H1 (cell line): ENCODE measurements around the gene DISC1. TPM values are rescaled to one million over a fixed set of nuclear protein-coding genes. Genes with fewer than 3 reads are reported as not detected.

Source experiments
- CTCF ChIA-PET: fragments of 300-600 bp; sonication (Branson Sonifier 250); formaldehyde crosslinking; loops from one replicate; lab custom pipeline; 2021; ENCODE audit not compliant: partially characterized antibody; lab: Charles Lee
- POLR2A ChIA-PET: fragments of 300-600 bp; sonication (Branson Sonifier 250); formaldehyde crosslinking; loops from one replicate; lab custom pipeline; 2021; ENCODE audit warnings: inconsistent platforms; ENCODE audit not compliant: partially characterized antibody; lab: Charles Lee
- DNase-seq, 2 experiments: peaks; one replicate each; pipeline versions ENCODE4 v3.0.0 to v3.0.0-alpha.2; 2010 to 2022; ENCODE audit warnings: low spot score in 2 of 2, low read depth in 1 of 2, mixed read lengths in 1 of 2
- FAIRE-seq: peaks from 2 replicates; lab custom pipeline; 2011; peaks lifted over from hg19 to GRCh38; lab: Jason Lieb, UNC
- H2AFZ ChIP-seq: 2 replicates; pipeline ENCODE4 v1.8.1; 2012; ENCODE audit warnings: low read length, inconsistent platforms
- H2AK5ac ChIP-seq: 2 replicates; pipeline ENCODE4 v1.6.1; 2013; ENCODE audit warnings: low read depth, low read length
- H2BK120ac ChIP-seq: replicated peaks from 2 replicates; pipeline ENCODE3; 2013; ENCODE audit warnings: low read depth, low read length, inconsistent platforms
- H2BK12ac ChIP-seq: 2 replicates; pipeline ENCODE4 v1.6.1; 2013; ENCODE audit warnings: low read depth, low read length
- H2BK15ac ChIP-seq: 2 replicates; pipeline ENCODE4 v1.6.1; 2013; ENCODE audit warnings: low read length
- H2BK20ac ChIP-seq: 2 replicates; pipeline ENCODE4 v1.6.1; 2013; ENCODE audit warnings: low read length
- H2BK5ac ChIP-seq: 2 replicates; pipeline ENCODE4 v1.6.1; 2013; ENCODE audit warnings: low read depth, low read length
- H3K14ac ChIP-seq: 2 replicates; pipeline ENCODE4 v1.6.1; 2013; ENCODE audit warnings: inconsistent platforms; ENCODE audit not compliant: insufficient read length
- H3K18ac ChIP-seq: 2 replicates; pipeline ENCODE4 v1.6.1; 2013; ENCODE audit warnings: low read length; ENCODE audit errors: extremely low read depth
- H3K23ac ChIP-seq: 2 replicates; pipeline ENCODE4 v1.6.1; 2013; ENCODE audit warnings: inconsistent platforms; ENCODE audit not compliant: insufficient read length
- H3K23me2 ChIP-seq: 2 replicates; pipeline ENCODE4 v1.6.1; 2013; ENCODE audit warnings: low read depth, low read length
- H3K27ac ChIP-seq: 2 replicates; pipeline ENCODE4 v1.6.1; 2011; ENCODE audit warnings: low read depth, low read length, inconsistent platforms
- H3K27me3 ChIP-seq, 4 experiments: replicated peaks in 1 of 4; 1 replicate in 1 of 4; 2 replicates in 3 of 4; pipeline versions ENCODE4 v1.6.1 to v1.8.1; 2011 to 2013; ENCODE audit warnings: low read length in 3 of 4, mild to moderate bottlenecking in 3 of 4, inconsistent platforms in 2 of 4, mixed read lengths in 2 of 4, moderate library complexity in 1 of 4; ENCODE audit not compliant: control insufficient read depth in 3 of 4, insufficient read depth in 3 of 4; ENCODE audit errors: extremely low read depth in 1 of 4
- H3K36me3 ChIP-seq, 4 experiments: 2 replicates each; pipeline versions ENCODE4 v1.6.1 to v1.8.1; 2011 to 2013; ENCODE audit warnings: mild to moderate bottlenecking in 4 of 4, low read length in 3 of 4, moderate library complexity in 2 of 4, control low read depth in 1 of 4, inconsistent platforms in 1 of 4; ENCODE audit not compliant: insufficient read depth in 4 of 4, control insufficient read depth in 2 of 4
- H3K4ac ChIP-seq: replicated peaks from 2 replicates; pipeline ENCODE3; 2013; ENCODE audit warnings: low read length, low read depth, mixed read lengths, inconsistent platforms; ENCODE audit not compliant: insufficient read length
- H3K4me1 ChIP-seq, 4 experiments: replicated peaks in 1 of 4; 1 replicate in 1 of 4; 2 replicates in 3 of 4; pipeline versions ENCODE4 v1.6.1 to v1.8.1; 2011 to 2013; ENCODE audit warnings: low read length in 3 of 4, inconsistent platforms in 2 of 4, mixed read lengths in 1 of 4; ENCODE audit not compliant: insufficient read depth in 4 of 4, control insufficient read depth in 3 of 4
- H3K4me2 ChIP-seq, 2 experiments: 2 replicates each; pipeline versions ENCODE4 v1.6.1 to v1.8.1; 2011 to 2013; ENCODE audit warnings: low read depth in 2 of 2, low read length in 2 of 2, control low read depth in 1 of 2, inconsistent platforms in 1 of 2, mild to moderate bottlenecking in 1 of 2; ENCODE audit not compliant: insufficient read depth in 1 of 2
- H3K4me3 ChIP-seq, 4 experiments: fragments of 200-600, 300-600 bp in 1 of 4; sonication (generic), shearing (Covaris generic), sonication (Bioruptor Twin) in 1 of 4; 2 replicates each; pipeline versions ENCODE4 v1.5.1 to v1.8.1; 2011 to 2016; ENCODE audit warnings: low read length in 4 of 4, low read depth in 3 of 4, control low read depth in 2 of 4, inconsistent platforms in 2 of 4, mild to moderate bottlenecking in 2 of 4, mixed read lengths in 1 of 4, moderate library complexity in 1 of 4; ENCODE audit not compliant: insufficient read depth in 2 of 4; ENCODE audit errors: extremely low read depth in 1 of 4
- H3K56ac ChIP-seq: replicated peaks from 2 replicates; pipeline ENCODE3; 2013; ENCODE audit warnings: low read depth, mild to moderate bottlenecking, mixed read lengths, low read length, inconsistent platforms; ENCODE audit not compliant: insufficient read length
- H3K79me1 ChIP-seq: 2 replicates; pipeline ENCODE4 v1.6.1; 2013; ENCODE audit warnings: low read depth, low read length, control low read depth
- H3K79me2 ChIP-seq, 2 experiments: 2 replicates each; pipeline versions ENCODE4 v1.6.1 to v1.8.1; 2012 to 2013; ENCODE audit warnings: low read length in 2 of 2, mild to moderate bottlenecking in 2 of 2, inconsistent platforms in 1 of 2; ENCODE audit not compliant: insufficient read depth in 2 of 2, control insufficient read depth in 1 of 2
- H3K9ac ChIP-seq, 4 experiments: replicated peaks in 1 of 4; 1 replicate in 1 of 4; 2 replicates in 3 of 4; pipeline versions ENCODE4 v1.6.1 to v1.8.1; 2011 to 2013; ENCODE audit warnings: low read depth in 3 of 4, low read length in 3 of 4, control low read depth in 2 of 4, mild to moderate bottlenecking in 2 of 4, moderate library complexity in 2 of 4, inconsistent platforms in 1 of 4; ENCODE audit errors: extremely low read depth in 1 of 4
- H3K9me3 ChIP-seq, 2 experiments: 2 replicates each; pipeline versions ENCODE4 v1.6.1 to v1.8.1; 2012 to 2013; ENCODE audit warnings: mild to moderate bottlenecking in 2 of 2, moderate library complexity in 2 of 2, control low read depth in 1 of 2, inconsistent platforms in 1 of 2, low read depth in 1 of 2, low read length in 1 of 2, mixed read lengths in 1 of 2; ENCODE audit not compliant: insufficient read depth in 2 of 2
- H4K20me1 ChIP-seq, 2 experiments: replicated peaks in 1 of 2; 2 replicates each; pipeline versions ENCODE3 to v1.8.1; 2011 to 2013; ENCODE audit warnings: inconsistent platforms in 2 of 2, low read length in 2 of 2, mild to moderate bottlenecking in 1 of 2; ENCODE audit not compliant: insufficient read depth in 2 of 2, control insufficient read depth in 1 of 2
- H4K5ac ChIP-seq: 2 replicates; pipeline ENCODE4 v1.6.1; 2013; ENCODE audit warnings: low read length, low read depth, mixed read lengths, inconsistent platforms; ENCODE audit not compliant: insufficient read length
- H4K8ac ChIP-seq: 2 replicates; pipeline ENCODE4 v1.8.0; 2013; ENCODE audit warnings: mild to moderate bottlenecking, moderate library complexity, low read length, inconsistent platforms; ENCODE audit not compliant: insufficient read depth; ENCODE audit errors: extremely low read depth
- H4K91ac ChIP-seq: replicated peaks from 2 replicates; pipeline ENCODE3; 2013; ENCODE audit warnings: low read length, mixed read lengths, inconsistent platforms; ENCODE audit not compliant: insufficient read length
- BACH1 ChIP-seq: IDR thresholded peaks from 2 replicates; pipeline ENCODE4 v1.6.1; 2012; ENCODE audit warnings: low read length, improper control_type of control experiment
- CBX8 ChIP-seq: fragments of 300-800, 300-1000 bp; sonication (generic); IDR thresholded peaks from 2 replicates; pipeline ENCODE4 v1.7.1; 2016; ENCODE audit warnings: low read depth, low read length, borderline replicate concordance
- CHD1 ChIP-seq: IDR thresholded peaks from 2 replicates; pipeline ENCODE4 v1.6.1; 2012; ENCODE audit warnings: low read depth, low read length, improper control_type of control experiment
- EGR1 ChIP-seq: IDR thresholded peaks from 2 replicates; pipeline ENCODE4 v1.6.1; 2011; ENCODE audit warnings: low read depth, low read length, borderline replicate concordance
- JUN ChIP-seq: IDR thresholded peaks from 2 replicates; pipeline ENCODE4 v1.6.1; 2011; ENCODE audit warnings: low read depth, mild to moderate bottlenecking, improper control_type of control experiment, low read length
- PHF8 ChIP-seq: fragments of 200-600 bp; sonication (generic); conservative IDR thresholded peaks from 2 replicates; pipeline ENCODE4 v1.7.1; 2012; ENCODE audit warnings: low read depth, mild to moderate bottlenecking, inconsistent platforms, low read length, moderate library complexity
- POLR2A ChIP-seq, 2 experiments: IDR thresholded peaks; 1 replicate in 1 of 2; 2 replicates in 1 of 2; pipeline ENCODE4 v1.6.1; 2011; ENCODE audit warnings: low read depth in 2 of 2, low read length in 2 of 2, mild to moderate bottlenecking in 2 of 2; ENCODE audit errors: control extremely low read depth in 1 of 2
- RBBP5 ChIP-seq: IDR thresholded peaks from 2 replicates; pipeline ENCODE4 v1.7.1; 2012; ENCODE audit warnings: low read depth, mild to moderate bottlenecking, inconsistent platforms, low read length, moderate library complexity, borderline replicate concordance
- SP2 ChIP-seq: IDR thresholded peaks from 2 replicates; pipeline ENCODE4 v1.6.1; 2012; ENCODE audit warnings: mild to moderate bottlenecking, low read length, inconsistent platforms
- TCF12 ChIP-seq: IDR thresholded peaks from 2 replicates; pipeline ENCODE4 v1.6.1; 2011; ENCODE audit warnings: low read depth, mild to moderate bottlenecking, low read length
- WGBS, 2 experiments: shearing (Covaris generic) in 1 of 2; methylation state at CpG; one replicate each; pipeline versions ENCODE4 v1.1.6 to v1.1.7; 2013 to 2015; ENCODE audit warnings: low lambda C conversion rate in 2 of 2, mixed read lengths in 2 of 2, inconsistent platforms in 1 of 2, low coverage in 1 of 2, missing lambda C conversion rate in 1 of 2; ENCODE audit not compliant: insufficient replicate concordance in 2 of 2, insufficient coverage in 1 of 2, insufficient read length in 1 of 2; ENCODE audit errors: extremely low coverage in 1 of 2, missing lambda C conversion rate in 1 of 2; 5-methylcytosine and 5-hydroxymethylcytosine counted together
- polyA plus RNA-seq, 7 experiments: library from polyadenylated mRNA; depleted of rRNA in 3 of 7; stranded (reverse) in 5 of 7; unstranded in 2 of 7; fragments of >200 nt in 5 of 7; fragments of 200-250 nt in 2 of 7; gene quantifications; 1 replicate in 5 of 7; 2 replicates in 1 of 7; 4 replicates in 1 of 7; pipeline versions ENCODE4 v1.2.1 to v1.2.3, GENCODE V29; 2011 to 2013; ENCODE audit warnings: missing spikeins in 2 of 7, mixed read lengths in 2 of 7
- total RNA-seq: library from RNA; stranded (reverse); fragmentation: NEBNext Ultra II Directional; extraction: Animal tissue kit (Norgen Biotek cat#: 25700); gene quantifications from 2 replicates; pipeline ENCODE4 v1.2.1, GENCODE V29; 2021
- TF ChIP-seq, protein P1 (sequence below), 3 experiments: IDR thresholded peaks; 1 replicate in 2 of 3; 2 replicates in 1 of 3; pipeline versions ENCODE4 v1.5.1 to v1.6.1; 2011; ENCODE audit warnings: low read length in 3 of 3, mild to moderate bottlenecking in 3 of 3, inconsistent platforms in 2 of 3, low read depth in 1 of 3, moderate library complexity in 1 of 3; ENCODE audit not compliant: insufficient read depth in 1 of 3; ENCODE audit errors: control extremely low read depth in 1 of 3

Gene DISC1
- total and polyA plus RNA-seq, 2 of the 8 experiments (the other 6 are each of a cell fraction or from before 2014, with no cell fraction given), result 1.1 to 3.5 TPM

DNA sequence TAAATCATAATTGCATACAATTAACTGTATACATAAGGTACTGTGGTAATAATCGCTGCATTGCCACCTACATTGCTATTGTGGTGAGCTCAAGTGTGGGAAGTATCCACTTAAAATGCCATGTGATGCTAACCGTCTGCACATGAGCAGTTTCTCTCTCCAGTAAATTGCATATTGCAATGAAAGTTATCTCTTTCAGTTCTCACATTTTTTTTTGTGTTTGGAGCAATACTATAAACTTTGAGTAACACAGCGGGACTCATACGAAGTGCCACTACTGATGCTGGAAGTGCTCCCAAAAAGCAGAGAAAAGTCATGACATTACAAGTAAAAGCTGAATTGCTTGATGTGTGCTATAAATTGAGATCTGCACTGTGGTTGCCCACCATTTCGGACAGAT, 38.5 kb downstream of the DISC1 start:
- Histone ChIP-seq H2BK12ac (no peak overlapping the region), H3K23me2 (no peaks in the 10 kb centered on the region; the same call in 1 of the 2 replicates), H3K56ac (no peak overlapping the region), H3K14ac (no peak overlapping the region), H3K4me2 (no peak overlapping the region), H2BK120ac (no peak overlapping the region), H3K79me1 (no peaks in the 10 kb centered on the region), H3K79me2 (no peaks in the 10 kb centered on the region), H2AK5ac (no peak overlapping the region), H3K27me3 (no peaks in the 10 kb centered on the region), H2BK15ac (no peak overlapping the region), H3K23ac (no peak overlapping the region), H3K9me3 (no peaks in the 10 kb centered on the region; a peak in 1 of 4 replicates), H2BK5ac (no peak overlapping the region), H3K9ac (no peak overlapping the region), H3K36me3 (no peaks in the 10 kb centered on the region), H3K4me1 (peaks cover 0 to 4% (median under 1%) of the 10 kb centered on the region in 4 experiments; a peak in 3 of 7 replicates), H4K8ac (no peak overlapping the region), H4K20me1 (no peaks in the 10 kb centered on the region), H3K18ac (no peak overlapping the region), H3K27ac (no peak overlapping the region), H4K5ac (no peak overlapping the region), H3K4me3 (no peak overlapping the region), H2BK20ac (no peak overlapping the region), H3K4ac (no peak overlapping the region), H2AFZ (no peak overlapping the region), H4K91ac (no peak overlapping the region)
- 84% methylated on average over 5 of the region's 5 CpGs; no CpG with 5 or more reads in 1 of the 2 experiments for WGBS, 2 experiments
- POLR2A ChIA-PET, result no interaction called here
- CTCF ChIA-PET, result interaction anchor here (1.7 kb wide), 1 partner anchor 9 kb away, joined by 4 read pairs; no protein-coding TSS in a partner anchor
- FAIRE-seq, result no peak
- TF ChIP-seq CHD1 (no peak), TCF12 (no peak), BACH1 (no peak), RBBP5 (no peak), POLR2A (IDR thresholded peaks at IDR 0.05; ENCODE audit: control extremely low read depth in 1 of 2, low read depth in 2 of 2, low read length in 2 of 2) (no peak), SP2 (no peak), CBX8 (no peak), EGR1 (no peak), JUN (no peak), PHF8 (no peak)
- TF ChIP-seq, protein P1, sequence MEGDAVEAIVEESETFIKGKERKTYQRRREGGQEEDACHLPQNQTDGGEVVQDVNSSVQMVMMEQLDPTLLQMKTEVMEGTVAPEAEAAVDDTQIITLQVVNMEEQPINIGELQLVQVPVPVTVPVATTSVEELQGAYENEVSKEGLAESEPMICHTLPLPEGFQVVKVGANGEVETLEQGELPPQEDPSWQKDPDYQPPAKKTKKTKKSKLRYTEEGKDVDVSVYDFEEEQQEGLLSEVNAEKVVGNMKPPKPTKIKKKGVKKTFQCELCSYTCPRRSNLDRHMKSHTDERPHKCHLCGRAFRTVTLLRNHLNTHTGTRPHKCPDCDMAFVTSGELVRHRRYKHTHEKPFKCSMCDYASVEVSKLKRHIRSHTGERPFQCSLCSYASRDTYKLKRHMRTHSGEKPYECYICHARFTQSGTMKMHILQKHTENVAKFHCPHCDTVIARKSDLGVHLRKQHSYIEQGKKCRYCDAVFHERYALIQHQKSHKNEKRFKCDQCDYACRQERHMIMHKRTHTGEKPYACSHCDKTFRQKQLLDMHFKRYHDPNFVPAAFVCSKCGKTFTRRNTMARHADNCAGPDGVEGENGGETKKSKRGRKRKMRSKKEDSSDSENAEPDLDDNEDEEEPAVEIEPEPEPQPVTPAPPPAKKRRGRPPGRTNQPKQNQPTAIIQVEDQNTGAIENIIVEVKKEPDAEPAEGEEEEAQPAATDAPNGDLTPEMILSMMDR (IDR thresholded peaks at IDR 0.05; ENCODE audit: control extremely low read depth in 1 of 3, insufficient read depth in 1 of 3, low read depth in 1 of 3, low read length in 3 of 3), result no peak
- DNase-seq, result no peak
